ENCODE results near the gene FLT4. TPM values are rescaled to one million over a fixed set of nuclear protein-coding genes. Genes with fewer than 3 reads are reported as not detected.

The FLT4 gene
- polyA plus RNA-seq (2011; rRNA removed) (0.09 and 0.27 TPM in 2 replicates), polyA minus RNA-seq (2011; rRNA and poly(A)+ RNA removed) (0.26 TPM in 1 of 2 replicates, not detected in the other)

GRCh38 chr5:180649297-180650039 is at the start of gene FLT4:
Gene FLT4, minus strand, starts transcription at chr5:180649600. Its CDS starts 55 bp downstream, at chr5:180649545.
- TF ChIP-seq, protein P1, sequence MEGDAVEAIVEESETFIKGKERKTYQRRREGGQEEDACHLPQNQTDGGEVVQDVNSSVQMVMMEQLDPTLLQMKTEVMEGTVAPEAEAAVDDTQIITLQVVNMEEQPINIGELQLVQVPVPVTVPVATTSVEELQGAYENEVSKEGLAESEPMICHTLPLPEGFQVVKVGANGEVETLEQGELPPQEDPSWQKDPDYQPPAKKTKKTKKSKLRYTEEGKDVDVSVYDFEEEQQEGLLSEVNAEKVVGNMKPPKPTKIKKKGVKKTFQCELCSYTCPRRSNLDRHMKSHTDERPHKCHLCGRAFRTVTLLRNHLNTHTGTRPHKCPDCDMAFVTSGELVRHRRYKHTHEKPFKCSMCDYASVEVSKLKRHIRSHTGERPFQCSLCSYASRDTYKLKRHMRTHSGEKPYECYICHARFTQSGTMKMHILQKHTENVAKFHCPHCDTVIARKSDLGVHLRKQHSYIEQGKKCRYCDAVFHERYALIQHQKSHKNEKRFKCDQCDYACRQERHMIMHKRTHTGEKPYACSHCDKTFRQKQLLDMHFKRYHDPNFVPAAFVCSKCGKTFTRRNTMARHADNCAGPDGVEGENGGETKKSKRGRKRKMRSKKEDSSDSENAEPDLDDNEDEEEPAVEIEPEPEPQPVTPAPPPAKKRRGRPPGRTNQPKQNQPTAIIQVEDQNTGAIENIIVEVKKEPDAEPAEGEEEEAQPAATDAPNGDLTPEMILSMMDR (IDR thresholded peaks at IDR 0.05; ENCODE audit: insufficient read depth, low read depth, low read length) = no peak
- POLR2A ChIA-PET = interaction anchor here (0.6 kb wide), 1 partner anchor 38 kb away, joined by 19 read pairs; no protein-coding TSS in a partner anchor
- CTCF ChIA-PET = no interaction called here
- H3K4me3 ChIP-seq (ENCODE audit: low read depth, low read length) = no peak within 1 kb of the TSS; the same call in 1 of the 2 replicates
- no peak for DNase-seq (ENCODE audit: low read depth)
- H3K36me3 ChIP-seq (ENCODE audit: control insufficient read depth, insufficient read depth, low read length) = no peaks in the 10 kb centered on the region
- peaks cover 11% of the 10 kb centered on the region for H3K27me3 ChIP-seq (ENCODE audit: control insufficient read depth, insufficient read depth, low read length)

DNA sequence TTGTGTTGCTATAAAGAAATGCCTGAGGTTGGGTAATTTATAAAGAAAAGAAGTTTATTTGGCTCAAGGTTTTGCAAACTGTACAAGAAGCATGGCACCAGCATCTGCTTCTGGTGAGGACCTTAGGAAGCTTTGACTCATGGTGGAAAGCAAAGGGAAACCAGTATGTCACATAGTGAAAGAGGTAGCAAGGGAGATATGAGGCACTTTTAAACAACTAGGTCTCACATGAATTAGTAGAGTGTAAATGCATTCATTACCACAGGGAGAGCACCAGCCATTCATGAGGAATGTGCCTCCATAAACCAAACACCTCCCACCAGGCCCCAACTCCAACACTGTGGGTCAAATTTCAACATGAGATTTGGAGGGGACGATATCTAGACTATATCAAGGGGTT is 49.6 kb upstream of the FLT4 start:
- no peak for DNase-seq (ENCODE audit: low read depth)
- Histone ChIP-seq H3K27me3 (ENCODE audit: control insufficient read depth, insufficient read depth, low read length) (no peaks in the 10 kb centered on the region), H3K36me3 (ENCODE audit: control insufficient read depth, insufficient read depth, low read length) (no peaks in the 10 kb centered on the region), H3K4me3 (ENCODE audit: low read depth, low read length) (no peak overlapping the region)
- TF ChIP-seq, protein P1 (IDR thresholded peaks at IDR 0.05; ENCODE audit: insufficient read depth, low read depth, low read length) = no peak
- ChIA-PET POLR2A (no interaction called here), CTCF (no interaction called here)

- TF ChIP-seq, protein P1 (IDR thresholded peaks at IDR 0.05; ENCODE audit: insufficient read depth, low read depth, low read length) = no peak
- H3K36me3 ChIP-seq (ENCODE audit: control insufficient read depth, insufficient read depth, low read length) = no peaks in the 10 kb centered on the region
- ChIA-PET POLR2A (no interaction called here), CTCF (no interaction called here)
- no peaks in the 10 kb centered on the region for H3K27me3 ChIP-seq (ENCODE audit: control insufficient read depth, insufficient read depth, low read length)
- H3K4me3 ChIP-seq (ENCODE audit: low read depth, low read length) = no peak overlapping the region
- no peak for DNase-seq (ENCODE audit: low read depth)
Observed at GRCh38 chr5:180696116-180696515, 46.7 kb upstream of the FLT4 start.

DNA sequence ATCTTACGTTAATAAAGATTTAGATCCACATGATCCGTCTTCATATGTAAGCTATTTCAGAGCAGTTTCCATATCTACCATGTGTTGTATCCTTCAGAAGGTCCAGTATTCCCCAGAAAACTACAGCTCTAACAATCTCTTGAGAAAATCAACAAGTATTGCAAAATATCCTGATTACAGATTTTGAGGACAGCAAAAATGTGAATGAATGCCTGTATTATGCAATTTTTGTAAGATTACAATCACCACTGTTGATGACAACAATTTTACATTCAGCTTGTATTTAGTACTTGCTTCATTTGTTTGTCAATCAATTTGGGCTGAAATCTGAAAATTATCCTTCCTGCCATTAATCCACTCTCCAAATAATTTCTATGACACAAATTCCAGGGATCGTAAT is 43.0 kb upstream of the FLT4 start:
- no peak for DNase-seq (ENCODE audit: low read depth)
- Histone ChIP-seq H3K36me3 (ENCODE audit: control insufficient read depth, insufficient read depth, low read length) (no peaks in the 10 kb centered on the region), H3K27me3 (ENCODE audit: control insufficient read depth, insufficient read depth, low read length) (no peaks in the 10 kb centered on the region; the same call in 1 of the 2 replicates), H3K4me3 (ENCODE audit: low read depth, low read length) (no peak overlapping the region)
- TF ChIP-seq, protein P1 (IDR thresholded peaks at IDR 0.05; ENCODE audit: insufficient read depth, low read depth, low read length) = no peak
- CTCF ChIA-PET = no interaction called here
- POLR2A ChIA-PET = no interaction called here

DNA sequence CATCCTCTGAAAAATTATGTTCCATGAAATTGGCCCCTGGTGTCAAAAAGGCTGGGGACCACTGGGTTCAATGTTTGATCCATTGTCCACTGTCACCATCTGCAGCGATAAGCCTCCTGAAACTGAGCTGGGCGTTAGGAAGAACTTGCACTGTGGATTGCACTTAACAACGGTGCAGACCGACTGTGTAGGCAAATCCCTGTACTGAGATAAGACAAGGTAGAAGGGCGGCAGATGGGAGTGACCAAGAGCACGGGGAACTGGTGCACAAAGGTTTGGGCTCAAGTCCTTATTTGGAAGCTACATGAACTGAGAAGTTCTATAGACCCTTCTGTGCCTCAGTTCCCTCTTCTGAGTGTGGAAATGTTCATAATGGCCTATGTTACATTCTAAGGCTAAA is 41.6 kb upstream of the FLT4 start:
- Histone ChIP-seq H3K36me3 (ENCODE audit: control insufficient read depth, insufficient read depth, low read length) (no peaks in the 10 kb centered on the region), H3K4me3 (ENCODE audit: low read depth, low read length) (no peak overlapping the region), H3K27me3 (ENCODE audit: control insufficient read depth, insufficient read depth, low read length) (no peaks in the 10 kb centered on the region; the same call in 1 of the 2 replicates)
- ChIA-PET CTCF (interaction anchor here (0.7 to 1.0 kb wide), 2 partner anchors 27 to 85 kb away, joined by 3 read pairs; no protein-coding TSS in a partner anchor), POLR2A (no interaction called here)
- no peak for DNase-seq (ENCODE audit: low read depth)
- TF ChIP-seq, protein P1 (IDR thresholded peaks at IDR 0.05; ENCODE audit: insufficient read depth, low read depth, low read length) = no peak
